ENCODE results near the gene CD1D. TPM values are rescaled to one million over a fixed set of nuclear protein-coding genes. Genes with fewer than 3 reads are reported as not detected.

Gene CD1D
- polyA plus RNA-seq, 1 of the 3 experiments (the other 2 are of a cell fraction), result not detected

- H3K9ac ChIP-seq, result no peak overlapping the region
- H4K20me1 ChIP-seq (ENCODE audit: insufficient read depth), result no peaks in the 10 kb centered on the region
- H2AFZ ChIP-seq (ENCODE audit: low read depth), result no peak overlapping the region
- peaks cover 74% of the 10 kb centered on the region for H3K27me3 ChIP-seq (ENCODE audit: insufficient read depth)
- no peak overlapping the region for H3K27ac ChIP-seq (ENCODE audit: low read depth in 2 of 2, low read length in 1 of 2)
- POLR2A ChIA-PET, result no interaction called here
- H3K9me2 ChIP-seq, result no peaks in the 10 kb centered on the region
- CTCF ChIA-PET, result interaction anchor here (2.8 kb wide), 1 partner anchor 24 kb away, joined by 11 read pairs; no protein-coding TSS in a partner anchor
- no peaks in the 10 kb centered on the region for H3K36me3 ChIP-seq (replicated peaks in 1 of 2; ENCODE audit: control insufficient read depth in 1 of 2, insufficient read depth in 2 of 2, low read length in 1 of 2)
- no peaks in the 10 kb centered on the region for H3K9me3 ChIP-seq
- no peak overlapping the region for H3K4me3 ChIP-seq (ENCODE audit: low read depth in 2 of 2, low read length in 1 of 2)
- H3F3A ChIP-seq (replicated peaks; ENCODE audit: insufficient read depth), result no peaks in the 10 kb centered on the region
- H3K4me2 ChIP-seq, result no peak overlapping the region
- no peaks in the 10 kb centered on the region; a peak in 1 of 4 replicates for H3K4me1 ChIP-seq (ENCODE audit: control insufficient read depth in 1 of 2, insufficient read depth in 2 of 2, low read depth in 1 of 2, low read length in 1 of 2)
- WGBS (ENCODE audit: low lambda C conversion rate), result 5% methylated on average over 4 of the region's 4 CpGs
- H3K79me2 ChIP-seq (ENCODE audit: insufficient read depth), result no peaks in the 10 kb centered on the region
- no peak for TF ChIP-seq FOXJ3 (CRISPR knock-in tag; IDR thresholded peaks at IDR 0.05)
- no peak for TF ChIP-seq NFIC (IDR thresholded peaks at IDR 0.05; ENCODE audit: borderline replicate concordance)
- TF ChIP-seq REST (IDR thresholded peaks at IDR 0.05; ENCODE audit: low read depth, low read length), result no peak
- no peak for TF ChIP-seq PBX3 (IDR thresholded peaks at IDR 0.05)
- no peak for TF ChIP-seq GABPA (IDR thresholded peaks at IDR 0.05; ENCODE audit: low read depth)
- no peak for TF ChIP-seq FOXM1 (IDR thresholded peaks at IDR 0.05; ENCODE audit: low read depth)
- TF ChIP-seq, protein P1, sequence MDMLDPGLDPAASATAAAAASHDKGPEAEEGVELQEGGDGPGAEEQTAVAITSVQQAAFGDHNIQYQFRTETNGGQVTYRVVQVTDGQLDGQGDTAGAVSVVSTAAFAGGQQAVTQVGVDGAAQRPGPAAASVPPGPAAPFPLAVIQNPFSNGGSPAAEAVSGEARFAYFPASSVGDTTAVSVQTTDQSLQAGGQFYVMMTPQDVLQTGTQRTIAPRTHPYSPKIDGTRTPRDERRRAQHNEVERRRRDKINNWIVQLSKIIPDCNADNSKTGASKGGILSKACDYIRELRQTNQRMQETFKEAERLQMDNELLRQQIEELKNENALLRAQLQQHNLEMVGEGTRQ (IDR thresholded peaks at IDR 0.05; ENCODE audit: borderline replicate concordance, low read depth, low read length), result no peak
- TF ChIP-seq SMC3 (IDR thresholded peaks at IDR 0.05; ENCODE audit: low read depth, low read length), result no peak
- TF ChIP-seq MXI1 (IDR thresholded peaks at IDR 0.05; ENCODE audit: low read depth, low read length), result no peak
- no peak for TF ChIP-seq POLR2AphosphoS5 (IDR thresholded peaks at IDR 0.05; ENCODE audit: low read depth, low read length)
- no peak for TF ChIP-seq EP300 (IDR thresholded peaks at IDR 0.05; ENCODE audit: borderline replicate concordance in 1 of 2, low read depth in 1 of 2, low read length in 1 of 2)
- TF ChIP-seq ELF1 (IDR thresholded peaks at IDR 0.05), result no peak
- DNase-seq, result no peak
Observed at GRCh38 chr1:158179301-158180041, 1.2 kb upstream of the CD1D start.

Data from SK-N-SH (cell line).